Measurements from ENCODE around the gene BTBD17.

The BTBD17 gene

DNA sequence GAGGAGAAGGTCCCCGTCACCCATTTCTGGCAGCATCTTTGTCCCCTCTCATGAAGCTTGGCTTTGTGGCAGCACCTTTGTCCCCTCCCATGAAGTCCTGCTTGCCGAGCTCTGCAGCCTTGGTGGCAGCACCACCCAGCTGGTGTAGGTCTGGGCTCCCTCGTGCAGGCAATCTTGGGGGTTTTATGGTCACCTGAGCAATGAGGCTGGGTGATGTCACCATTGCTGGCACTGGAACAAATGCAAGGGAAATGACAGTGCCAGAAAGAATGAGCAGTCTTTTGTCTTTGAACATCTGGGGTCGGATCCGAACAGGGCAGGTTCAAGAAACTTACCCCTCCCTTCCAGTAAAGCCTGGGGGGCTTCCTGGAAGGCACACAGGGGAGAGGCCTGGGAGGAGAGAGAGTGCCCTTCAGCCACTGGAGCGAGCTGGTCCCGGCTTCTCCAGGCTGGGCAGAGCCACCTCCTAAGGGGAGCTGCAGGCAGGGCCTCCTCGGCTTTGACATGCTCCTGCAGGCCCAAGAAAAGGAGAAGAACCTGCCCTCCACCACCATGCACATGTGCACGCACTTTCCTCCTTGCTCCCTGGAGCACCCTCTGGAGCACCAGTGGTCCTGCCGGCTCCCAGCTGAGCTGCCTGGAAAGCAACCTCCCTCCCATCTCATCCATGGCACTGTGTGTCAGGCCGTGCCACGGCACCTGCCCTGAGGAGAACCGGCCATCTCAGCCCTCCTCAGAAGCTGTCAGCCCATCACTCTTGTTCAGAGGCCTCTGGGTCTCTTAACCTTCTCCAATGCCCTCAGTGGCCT lies 16.0 kb downstream of the BTBD17 start:
- no peak for DNase-seq (ENCODE audit: low read depth)
- no peak overlapping the region for H3K4me3 ChIP-seq (ENCODE audit: control insufficient read depth, low read depth, low read length)
- TF ChIP-seq CTCF (conservative IDR thresholded peaks at IDR 0.05; ENCODE audit: control insufficient read depth, insufficient read depth, low read depth, low read length), result no peak

GRCh38 chr17:74344658-74345057 lies 17.0 kb downstream of the BTBD17 start:
- H3K4me3 ChIP-seq (ENCODE audit: control insufficient read depth, low read depth, low read length), result no peak overlapping the region
- no peak for TF ChIP-seq CTCF (conservative IDR thresholded peaks at IDR 0.05; ENCODE audit: control insufficient read depth, insufficient read depth, low read depth, low read length)
- no peak for DNase-seq (ENCODE audit: low read depth)

GRCh38 chr17:74343526-74344284 lies 18.0 kb downstream of the BTBD17 start:
- H3K4me3 ChIP-seq (ENCODE audit: control insufficient read depth, low read depth, low read length), result no peak overlapping the region
- TF ChIP-seq CTCF (conservative IDR thresholded peaks at IDR 0.05; ENCODE audit: control insufficient read depth, insufficient read depth, low read depth, low read length), result no peak
- no peak for DNase-seq (ENCODE audit: low read depth)

DNA sequence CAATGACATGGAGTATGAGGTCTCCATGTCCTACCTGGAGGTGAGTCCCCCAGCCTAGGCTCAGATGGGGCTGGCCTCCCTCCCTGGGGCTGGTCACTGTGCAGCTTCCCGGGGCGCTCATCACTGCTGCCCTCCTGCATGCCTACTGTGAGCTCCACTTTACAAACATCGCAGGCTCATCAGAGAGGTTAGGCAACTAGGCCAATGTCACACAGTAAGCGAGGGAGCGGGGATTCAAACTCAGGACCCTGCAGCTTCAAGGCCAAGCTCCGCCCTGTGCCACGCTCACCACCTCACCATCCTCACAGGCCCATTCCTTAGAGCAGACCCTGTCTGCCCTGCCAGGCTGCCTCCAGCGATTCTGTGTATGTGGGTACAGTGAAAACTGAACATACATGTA lies 18.5 kb downstream of the BTBD17 start:
- H3K4me3 ChIP-seq (ENCODE audit: control insufficient read depth, low read depth, low read length), result no peak overlapping the region
- DNase-seq (ENCODE audit: low read depth), result no peak
- TF ChIP-seq CTCF (conservative IDR thresholded peaks at IDR 0.05; ENCODE audit: control insufficient read depth, insufficient read depth, low read depth, low read length), result no peak

DNA sequence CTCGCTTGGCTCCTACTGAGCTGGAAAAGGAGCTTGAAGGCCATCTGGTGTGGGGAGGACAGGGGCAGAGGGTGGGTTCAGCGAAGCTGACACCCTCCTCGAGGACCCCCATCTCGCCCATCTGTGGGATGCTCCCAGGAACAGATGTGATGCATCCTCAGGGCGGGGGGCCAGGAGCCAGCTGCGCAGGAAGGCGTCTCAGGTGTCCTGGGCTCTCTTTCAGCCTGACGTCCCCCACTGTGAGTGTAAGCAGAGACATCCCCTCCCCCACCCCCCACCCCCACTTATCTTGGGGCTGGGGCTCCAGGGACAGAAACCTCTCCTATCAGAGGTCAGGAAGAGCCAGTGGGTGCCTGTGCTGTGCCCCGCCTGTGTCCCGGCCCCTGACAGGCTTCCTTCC lies 19.4 kb downstream of the BTBD17 start:
- H3K4me3 ChIP-seq (ENCODE audit: control insufficient read depth, low read depth, low read length), result no peak overlapping the region
- no peak for DNase-seq (ENCODE audit: low read depth)
- TF ChIP-seq CTCF (conservative IDR thresholded peaks at IDR 0.05; ENCODE audit: control insufficient read depth, insufficient read depth, low read depth, low read length), result no peak

- no peak overlapping the region for H3K4me3 ChIP-seq (ENCODE audit: control insufficient read depth, low read depth, low read length)
- no peak for DNase-seq (ENCODE audit: low read depth)
- TF ChIP-seq CTCF (conservative IDR thresholded peaks at IDR 0.05; ENCODE audit: control insufficient read depth, insufficient read depth, low read depth, low read length), result no peak
Observed at GRCh38 chr17:74340470-74341023, 21.1 kb downstream of the BTBD17 start.
